ENCODE measurements around the gene TCF21.
"Not testable (repeated sequence)": the region's sequence is repeated elsewhere in the genome, so short reads cannot be mapped to it uniquely, and the experiment has no call there.

TCF21 gene

GRCh38 chr6:133931221-133931620 lies 42.3 kb downstream of the TCF21 start:
- not testable (repeated sequence) for H3K36me3 ChIP-seq (ENCODE audit: control insufficient read depth, insufficient read depth, low read length); H3K4me3 ChIP-seq (ENCODE audit: extremely low read depth, insufficient read depth, low read length, poor library complexity, severe bottlenecking); H3K9me3 ChIP-seq (ENCODE audit: control insufficient read depth, low read length); H3K4me1 ChIP-seq (ENCODE audit: control insufficient read depth, insufficient read depth, low read length, poor library complexity, severe bottlenecking); H3K27ac ChIP-seq (ENCODE audit: low read depth, low read length, severe bottlenecking)
- WGBS, 2 experiments (ENCODE audit: insufficient coverage in 2 of 2): 79 to 92% methylated on average over 3 to 5 of the region's 6 CpGs

- not testable (repeated sequence) for H3K4me1 ChIP-seq (ENCODE audit: control insufficient read depth, insufficient read depth, low read length, poor library complexity, severe bottlenecking); H3K36me3 ChIP-seq (ENCODE audit: control insufficient read depth, insufficient read depth, low read length); H3K4me3 ChIP-seq (ENCODE audit: extremely low read depth, insufficient read depth, low read length, poor library complexity, severe bottlenecking); H3K9me3 ChIP-seq (ENCODE audit: control insufficient read depth, low read length); H3K27ac ChIP-seq (ENCODE audit: low read depth, low read length, severe bottlenecking)
- WGBS, 2 experiments (ENCODE audit: insufficient coverage in 2 of 2): 80 to 83% methylated on average over 1 of the region's 3 CpGs
Measured at GRCh38 chr6:133936352-133936751, 47.4 kb downstream of the TCF21 start.

GRCh38 chr6:133937909-133938308 lies 49.0 kb downstream of the TCF21 start:
- Histone ChIP-seq H3K36me3 (ENCODE audit: control insufficient read depth, insufficient read depth, low read length) (no peaks in the 10 kb centered on the region), H3K4me3 (ENCODE audit: extremely low read depth, insufficient read depth, low read length, poor library complexity, severe bottlenecking) (no peak overlapping the region), H3K9me3 (ENCODE audit: control insufficient read depth, low read length) (no peaks in the 10 kb centered on the region), H3K4me1 (ENCODE audit: control insufficient read depth, insufficient read depth, low read length, poor library complexity, severe bottlenecking) (no peaks in the 10 kb centered on the region), H3K27ac (ENCODE audit: low read depth, low read length, severe bottlenecking) (no peak overlapping the region)

DNA sequence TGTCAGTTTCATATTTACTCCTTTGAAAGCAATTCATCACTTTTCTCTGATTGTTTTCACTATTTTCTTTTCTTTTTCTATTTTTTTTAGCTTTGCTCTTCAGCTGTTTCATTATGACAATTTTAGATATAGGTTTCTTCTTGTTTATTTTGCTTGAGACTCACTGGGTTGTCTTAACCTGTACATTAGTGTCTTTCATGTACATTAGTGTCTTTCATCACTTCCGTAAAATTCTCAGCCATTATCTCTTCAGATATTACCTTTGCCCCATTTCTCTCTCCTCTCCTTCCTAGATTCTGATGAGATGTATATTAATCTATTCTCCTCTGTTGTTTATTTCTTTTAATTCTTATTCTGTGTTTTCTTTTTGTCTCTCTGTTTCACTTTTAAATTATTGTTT lies 49.6 kb downstream of the TCF21 start:
- H3K4me1 ChIP-seq (ENCODE audit: control insufficient read depth, insufficient read depth, low read length, poor library complexity, severe bottlenecking): no peaks in the 10 kb centered on the region
- H3K27ac ChIP-seq (ENCODE audit: low read depth, low read length, severe bottlenecking): no peak overlapping the region
- no peaks in the 10 kb centered on the region for H3K36me3 ChIP-seq (ENCODE audit: control insufficient read depth, insufficient read depth, low read length)
- no peak overlapping the region for H3K4me3 ChIP-seq (ENCODE audit: extremely low read depth, insufficient read depth, low read length, poor library complexity, severe bottlenecking)
- H3K9me3 ChIP-seq (ENCODE audit: control insufficient read depth, low read length): no peaks in the 10 kb centered on the region
- WGBS, 2 experiments (ENCODE audit: insufficient coverage in 2 of 2): no CpG with 5 or more reads among the region's 1 CpG

DNA sequence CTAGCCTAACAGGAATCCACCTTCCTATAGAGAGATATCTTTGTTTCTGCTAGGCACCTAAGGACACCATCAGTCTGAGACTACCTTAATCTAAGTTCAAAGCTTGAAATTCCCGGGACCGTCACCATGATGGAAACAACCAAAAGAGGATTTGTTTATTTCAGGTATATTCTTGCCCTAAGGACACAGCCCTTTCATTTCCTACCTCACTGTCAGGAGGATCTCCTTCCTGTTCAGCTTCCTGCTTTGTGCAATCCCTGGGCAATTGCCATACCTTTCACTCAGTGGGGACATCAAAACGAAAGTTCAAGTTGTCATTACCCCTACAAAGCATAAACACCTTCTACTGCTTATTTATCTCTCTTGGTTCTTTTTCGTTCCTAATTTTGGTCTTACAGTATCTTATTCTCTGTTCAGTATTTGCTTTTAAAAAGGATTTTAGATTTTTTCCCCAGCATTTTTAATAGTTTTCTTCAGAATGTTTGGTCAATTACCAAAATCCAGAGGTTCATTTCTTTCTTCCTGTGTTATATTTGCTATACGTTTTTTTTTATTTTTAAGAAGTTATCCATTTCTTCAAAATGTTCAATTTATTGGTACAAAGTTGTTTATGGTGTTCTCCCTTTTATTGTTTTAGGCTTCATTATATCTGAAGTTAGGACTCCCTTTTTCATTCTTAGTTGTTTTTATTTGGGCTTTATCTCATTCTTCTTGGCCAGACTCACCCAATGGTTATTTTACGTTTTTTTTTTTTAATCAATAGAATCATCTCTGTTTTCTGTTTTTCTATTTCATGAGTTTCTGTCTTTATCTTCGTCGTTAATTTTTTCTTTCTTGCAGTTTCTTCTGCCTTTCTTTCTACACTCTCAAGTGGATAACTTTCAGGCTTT lies 51.1 kb downstream of the TCF21 start:
- no peaks in the 10 kb centered on the region for H3K4me1 ChIP-seq (ENCODE audit: control insufficient read depth, insufficient read depth, low read length, poor library complexity, severe bottlenecking)
- no peak overlapping the region for H3K4me3 ChIP-seq (ENCODE audit: extremely low read depth, insufficient read depth, low read length, poor library complexity, severe bottlenecking)
- H3K27ac ChIP-seq (ENCODE audit: low read depth, low read length, severe bottlenecking): no peak overlapping the region
- WGBS, 2 experiments (ENCODE audit: insufficient coverage in 2 of 2): 90 to 94% methylated on average over 2 to 4 of the region's 8 CpGs
- H3K9me3 ChIP-seq (ENCODE audit: control insufficient read depth, low read length): no peaks in the 10 kb centered on the region
- H3K36me3 ChIP-seq (ENCODE audit: control insufficient read depth, insufficient read depth, low read length): no peaks in the 10 kb centered on the region
